Measurements from ENCODE around the gene CD27.

Gene CD27

GRCh38 chr12:6416596-6416995 is 28.2 kb upstream of the CD27 start:
- TF ChIP-seq CTCF (conservative IDR thresholded peaks at IDR 0.05; ENCODE audit: control insufficient read depth, insufficient read depth, low read depth, low read length): no peak
- DNase-seq (ENCODE audit: low read depth): no peak
- H3K4me3 ChIP-seq (ENCODE audit: control insufficient read depth, low read depth, low read length): no peak overlapping the region

- DNase-seq (ENCODE audit: low read depth): no peak
- H3K4me3 ChIP-seq (ENCODE audit: control insufficient read depth, low read depth, low read length): no peak overlapping the region
- TF ChIP-seq CTCF (conservative IDR thresholded peaks at IDR 0.05; ENCODE audit: control insufficient read depth, insufficient read depth, low read depth, low read length): no peak
Measured at GRCh38 chr12:6418796-6419195, 26.0 kb upstream of the CD27 start.

- H3K4me3 ChIP-seq (ENCODE audit: control insufficient read depth, low read depth, low read length): no peak overlapping the region
- TF ChIP-seq CTCF (conservative IDR thresholded peaks at IDR 0.05; ENCODE audit: control insufficient read depth, insufficient read depth, low read depth, low read length): no peak
- no peak for DNase-seq (ENCODE audit: low read depth)
Measured at GRCh38 chr12:6420364-6420763, 24.4 kb upstream of the CD27 start.

GRCh38 chr12:6423267-6424007 is 21.3 kb upstream of the CD27 start:
- peak; percentile 94 for DNase-seq (ENCODE audit: low read depth)
- TF ChIP-seq CTCF (conservative IDR thresholded peaks at IDR 0.05; ENCODE audit: control insufficient read depth, insufficient read depth, low read depth, low read length): peak; percentile 86
- H3K4me3 ChIP-seq (ENCODE audit: control insufficient read depth, low read depth, low read length): no peak overlapping the region

GRCh38 chr12:6424008-6424347 is 20.8 kb upstream of the CD27 start:
- TF ChIP-seq CTCF (conservative IDR thresholded peaks at IDR 0.05; ENCODE audit: control insufficient read depth, insufficient read depth, low read depth, low read length): no peak
- no peak overlapping the region for H3K4me3 ChIP-seq (ENCODE audit: control insufficient read depth, low read depth, low read length)
- no peak for DNase-seq (ENCODE audit: low read depth)

- TF ChIP-seq CTCF (conservative IDR thresholded peaks at IDR 0.05; ENCODE audit: control insufficient read depth, insufficient read depth, low read depth, low read length): no peak
Measured at GRCh38 chr12:6424866-6425265, 19.9 kb upstream of the CD27 start.

More at GRCh38 chr12:6424866-6425265, 19.9 kb upstream of the CD27 start:
- H3K4me3 ChIP-seq (ENCODE audit: control insufficient read depth, low read depth, low read length): no peak overlapping the region
- no peak for DNase-seq (ENCODE audit: low read depth)
